ENCODE data around the gene ERC2. TPM values are rescaled to one million over a fixed set of nuclear protein-coding genes. Genes with fewer than 3 reads are reported as not detected.

Gene ERC2
- polyA plus RNA-seq, 3 donors, result not detected

GRCh38 chr3:55607175-55607574 lies 861.1 kb downstream of the ERC2 start:
- no peak for DNase-seq
- Histone ChIP-seq H3K79me2 (ENCODE audit: insufficient read depth, low read length) (no peaks in the 10 kb centered on the region), H4K20me1 (ENCODE audit: insufficient read depth, low read length) (no peaks in the 10 kb centered on the region), H2AFZ (ENCODE audit: insufficient read depth, low read depth, low read length, poor library complexity, severe bottlenecking) (no peak overlapping the region), H3K27me3 (ENCODE audit: control insufficient read depth in 2 of 2, insufficient read depth in 2 of 2, low read length in 2 of 2) (peaks cover 5 to 6% of the 10 kb centered on the region in 2 donors), H3K27ac (ENCODE audit: low read depth in 1 of 2, low read length in 2 of 2) (no peak overlapping the region), H3K9me3 (replicated peaks in 1 of 2; ENCODE audit: control insufficient read depth in 1 of 2, insufficient read depth in 1 of 2, low read length in 2 of 2) (no peaks in the 10 kb centered on the region), H3K4me1 (ENCODE audit: control insufficient read depth in 1 of 2, insufficient read depth in 2 of 2, low read length in 2 of 2) (peaks cover 9 to 13% of the 10 kb centered on the region in 2 donors), H3K36me3 (replicated peaks in 1 of 2; ENCODE audit: control insufficient read depth in 1 of 2, insufficient read depth in 2 of 2, low read length in 2 of 2) (no peaks in the 10 kb centered on the region), H3K4me3 (replicated peaks in 1 of 3; ENCODE audit: low read depth in 2 of 3, low read length in 3 of 3) (no peak overlapping the region), H3K4me2 (replicated peaks; ENCODE audit: extremely low read depth, low read length, poor library complexity, severe bottlenecking) (no peak overlapping the region), H3K9ac (ENCODE audit: insufficient read depth, low read length, poor library complexity, severe bottlenecking) (no peak overlapping the region)
- peaks cover 17% of the 10 kb centered on the region for H3K4me1 Mint-ChIP-seq
- TF ChIP-seq CTCF (IDR thresholded peaks at IDR 0.05), result no peak
- H3K4me3 Mint-ChIP-seq, result no peak overlapping the region
- 97% methylated on average over 4 of the region's 5 CpGs for WGBS (ENCODE audit: insufficient coverage)
- H3K27me3 Mint-ChIP-seq (ENCODE audit: low read depth in 3 of 3), result peaks cover 4 to 14% (median 4%) of the 10 kb centered on the region in 3 donors
- intact Hi-C loops (cut with micrococcal nuclease), result no loop called here
- H3K36me3 Mint-ChIP-seq, result no peaks in the 10 kb centered on the region
- peaks cover 0 to 8% (median 2%) of the 10 kb centered on the region in 7 donors for H3K9me3 Mint-ChIP-seq
- no peak overlapping the region for H3K27ac Mint-ChIP-seq

GRCh38 chr3:55605443-55606236 lies 862.6 kb downstream of the ERC2 start:
- Histone ChIP-seq H3K4me2 (replicated peaks; ENCODE audit: extremely low read depth, low read length, poor library complexity, severe bottlenecking) (no peak overlapping the region), H3K9me3 (replicated peaks in 1 of 2; ENCODE audit: control insufficient read depth in 1 of 2, insufficient read depth in 1 of 2, low read length in 2 of 2) (no peaks in the 10 kb centered on the region), H3K27me3 (ENCODE audit: control insufficient read depth in 2 of 2, insufficient read depth in 2 of 2, low read length in 2 of 2) (peaks cover 14% of the 10 kb centered on the region in 2 donors), H3K4me3 (replicated peaks in 1 of 3; ENCODE audit: low read depth in 2 of 3, low read length in 3 of 3) (no peak overlapping the region), H3K27ac (ENCODE audit: low read depth in 1 of 2, low read length in 2 of 2) (no peak overlapping the region), H3K9ac (ENCODE audit: insufficient read depth, low read length, poor library complexity, severe bottlenecking) (no peak overlapping the region), H3K79me2 (ENCODE audit: insufficient read depth, low read length) (no peaks in the 10 kb centered on the region), H3K36me3 (replicated peaks in 1 of 2; ENCODE audit: control insufficient read depth in 1 of 2, insufficient read depth in 2 of 2, low read length in 2 of 2) (no peaks in the 10 kb centered on the region), H2AFZ (ENCODE audit: insufficient read depth, low read depth, low read length, poor library complexity, severe bottlenecking) (no peak overlapping the region), H3K4me1 (ENCODE audit: control insufficient read depth in 1 of 2, insufficient read depth in 2 of 2, low read length in 2 of 2) (peaks cover 0 to 6% of the 10 kb centered on the region in 2 donors), H4K20me1 (ENCODE audit: insufficient read depth, low read length) (no peaks in the 10 kb centered on the region)
- TF ChIP-seq CTCF (IDR thresholded peaks at IDR 0.05), result no peak
- peaks cover 0 to 8% (median 2%) of the 10 kb centered on the region in 7 donors for H3K9me3 Mint-ChIP-seq
- H3K36me3 Mint-ChIP-seq, result no peaks in the 10 kb centered on the region
- no peak overlapping the region for H3K4me3 Mint-ChIP-seq
- 90% methylated on average over 1 of the region's 4 CpGs for WGBS (ENCODE audit: insufficient coverage)
- no peak overlapping the region for H3K27ac Mint-ChIP-seq
- H3K4me1 Mint-ChIP-seq, result peaks cover 10% of the 10 kb centered on the region
- peaks cover 13 to 27% (median 14%) of the 10 kb centered on the region in 3 donors for H3K27me3 Mint-ChIP-seq (ENCODE audit: low read depth in 3 of 3)
- no peak for DNase-seq
- intact Hi-C loops (cut with micrococcal nuclease), result no loop called here

Data from CD14-positive monocyte (primary cell).